Epithelial cell of proximal tubule (primary cell): ENCODE data around the gene MMP11. TPM values are rescaled to one million over a fixed set of nuclear protein-coding genes. Genes with fewer than 3 reads are reported as not detected.

Source experiments
- DNase-seq: peaks from one replicate; pipeline ENCODE4 v3.0.0-alpha.2; 2011; ENCODE audit warnings: low read depth
- H3K4me3 ChIP-seq: 2 replicates; pipeline ENCODE4 v1.5.1; 2011; ENCODE audit warnings: low read depth, mild to moderate bottlenecking, low read length
- total RNA-seq: library from RNA; depleted of rRNA; stranded (reverse); fragments of >200 nt; gene quantifications from 2 replicates; pipeline ENCODE4 v1.2.3, GENCODE V29; 2015
- TF ChIP-seq, protein P1 (sequence below): conservative IDR thresholded peaks from 2 replicates; pipeline ENCODE4 v1.5.1; 2012; ENCODE audit warnings: low read depth, mild to moderate bottlenecking, low read length

MMP11 gene
- total RNA-seq, 1 donor from 2014 or later = 22.3 TPM

DNA sequence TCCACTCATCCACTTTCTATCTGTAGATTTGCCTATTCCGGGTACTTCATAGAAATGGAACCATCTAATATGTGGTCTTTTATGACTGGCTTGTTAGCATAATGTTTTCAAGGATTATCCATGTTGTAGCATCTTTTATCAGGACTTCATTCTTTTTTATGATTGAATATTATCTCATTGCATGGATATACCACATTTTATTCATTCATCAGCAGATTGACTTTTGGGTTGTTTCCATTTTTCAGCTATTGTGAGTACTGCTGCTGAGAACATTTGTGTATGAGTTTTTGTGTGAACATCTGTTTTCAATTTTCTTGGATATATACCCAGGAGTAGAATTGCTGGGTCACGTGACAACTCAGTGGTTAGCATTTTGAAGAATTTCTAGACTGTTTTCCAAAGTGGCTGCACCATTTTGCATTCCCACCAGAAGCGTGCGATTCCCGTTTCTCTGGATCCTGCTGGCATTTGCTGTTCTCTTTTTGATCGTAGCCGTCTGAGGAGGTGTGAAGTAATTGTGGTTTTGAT lies 57.3 kb downstream of the MMP11 start:
- no peak for DNase-seq
- TF ChIP-seq, protein P1, sequence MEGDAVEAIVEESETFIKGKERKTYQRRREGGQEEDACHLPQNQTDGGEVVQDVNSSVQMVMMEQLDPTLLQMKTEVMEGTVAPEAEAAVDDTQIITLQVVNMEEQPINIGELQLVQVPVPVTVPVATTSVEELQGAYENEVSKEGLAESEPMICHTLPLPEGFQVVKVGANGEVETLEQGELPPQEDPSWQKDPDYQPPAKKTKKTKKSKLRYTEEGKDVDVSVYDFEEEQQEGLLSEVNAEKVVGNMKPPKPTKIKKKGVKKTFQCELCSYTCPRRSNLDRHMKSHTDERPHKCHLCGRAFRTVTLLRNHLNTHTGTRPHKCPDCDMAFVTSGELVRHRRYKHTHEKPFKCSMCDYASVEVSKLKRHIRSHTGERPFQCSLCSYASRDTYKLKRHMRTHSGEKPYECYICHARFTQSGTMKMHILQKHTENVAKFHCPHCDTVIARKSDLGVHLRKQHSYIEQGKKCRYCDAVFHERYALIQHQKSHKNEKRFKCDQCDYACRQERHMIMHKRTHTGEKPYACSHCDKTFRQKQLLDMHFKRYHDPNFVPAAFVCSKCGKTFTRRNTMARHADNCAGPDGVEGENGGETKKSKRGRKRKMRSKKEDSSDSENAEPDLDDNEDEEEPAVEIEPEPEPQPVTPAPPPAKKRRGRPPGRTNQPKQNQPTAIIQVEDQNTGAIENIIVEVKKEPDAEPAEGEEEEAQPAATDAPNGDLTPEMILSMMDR = no peak
- no peak overlapping the region for H3K4me3 ChIP-seq

DNA sequence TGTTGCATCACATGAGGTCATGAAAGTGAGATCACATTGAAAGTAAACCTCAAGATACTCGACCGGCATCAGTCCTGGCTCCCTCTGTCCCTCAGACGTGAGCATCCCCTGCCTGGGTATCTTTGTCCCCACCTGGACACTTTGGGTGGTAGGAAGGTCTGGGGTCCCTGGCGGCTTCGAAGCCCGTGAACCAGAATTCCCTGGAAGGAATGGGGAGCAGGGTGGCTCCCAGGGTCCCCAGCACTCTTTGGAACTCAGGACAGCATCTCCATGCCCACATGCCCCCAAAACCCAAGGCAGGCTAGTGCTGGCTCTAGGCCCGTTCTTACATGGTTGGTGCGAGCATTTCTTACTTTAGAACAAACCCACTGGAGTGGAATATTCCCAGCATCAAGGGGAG lies 58.6 kb downstream of the MMP11 start:
- no peak for DNase-seq
- no peak overlapping the region for H3K4me3 ChIP-seq
- TF ChIP-seq, protein P1 = no peak

DNA sequence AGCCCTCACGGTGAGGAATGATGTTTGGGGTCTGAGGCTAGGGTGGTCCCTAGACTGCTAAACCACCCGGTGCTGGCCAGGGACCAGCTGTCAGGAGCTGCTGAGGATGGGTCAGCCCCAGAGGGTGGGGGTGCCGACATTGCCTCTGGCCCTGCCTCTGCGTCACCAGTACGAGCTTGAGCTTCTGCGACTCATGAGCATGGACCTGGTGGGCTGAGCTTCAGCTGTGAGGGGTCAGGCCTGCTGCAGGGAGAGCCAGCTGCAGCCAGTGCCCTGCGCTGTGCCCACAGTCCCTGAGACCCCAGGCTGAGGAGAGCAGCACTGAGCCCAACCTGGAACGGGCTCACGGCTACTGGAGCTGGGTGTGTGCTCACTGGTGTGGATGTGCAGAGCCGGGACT lies 59.1 kb downstream of the MMP11 start:
- H3K4me3 ChIP-seq = no peak overlapping the region
- DNase-seq = no peak
- TF ChIP-seq, protein P1 = no peak

DNA sequence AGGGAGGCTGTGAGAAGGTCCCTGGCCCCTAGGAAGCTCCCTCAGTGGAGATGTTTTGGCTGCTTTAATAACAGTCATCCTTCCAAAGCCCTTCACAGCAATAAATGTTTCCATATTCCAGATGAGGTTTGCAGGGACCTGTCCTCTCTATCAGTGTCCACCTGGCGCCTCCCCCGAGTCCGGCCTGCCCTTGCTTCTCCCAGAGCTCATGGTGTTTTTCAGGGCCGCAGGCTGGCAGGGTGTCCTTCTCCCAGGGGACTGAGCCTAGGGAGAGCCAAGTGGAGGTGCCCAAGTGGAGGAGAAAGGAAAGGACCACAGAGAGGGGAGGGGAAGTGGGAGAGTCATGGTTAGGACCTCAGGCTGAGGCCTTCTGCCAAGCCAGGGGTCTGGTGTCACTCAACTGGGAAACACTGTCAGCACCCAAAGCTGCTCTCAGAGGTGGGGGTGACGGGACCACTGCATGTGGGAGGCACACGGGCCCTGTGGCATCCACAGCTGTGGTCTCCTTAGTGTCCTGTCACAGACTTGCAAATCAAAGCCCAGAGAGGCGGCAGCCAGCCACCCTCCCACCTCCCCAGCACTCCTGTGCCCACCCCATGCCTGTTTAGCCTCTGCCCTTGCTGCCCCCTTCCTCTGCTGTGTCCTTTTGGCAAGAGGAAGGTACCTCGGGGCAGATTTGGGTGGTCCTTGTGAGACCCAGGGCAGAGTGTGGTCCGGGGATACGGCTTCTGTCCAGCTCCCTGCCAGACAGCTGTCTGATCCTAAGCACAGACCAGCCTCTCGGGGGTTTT lies 59.8 kb downstream of the MMP11 start:
- TF ChIP-seq, protein P1 = no peak
- no peak overlapping the region for H3K4me3 ChIP-seq
- DNase-seq = no peak

DNA sequence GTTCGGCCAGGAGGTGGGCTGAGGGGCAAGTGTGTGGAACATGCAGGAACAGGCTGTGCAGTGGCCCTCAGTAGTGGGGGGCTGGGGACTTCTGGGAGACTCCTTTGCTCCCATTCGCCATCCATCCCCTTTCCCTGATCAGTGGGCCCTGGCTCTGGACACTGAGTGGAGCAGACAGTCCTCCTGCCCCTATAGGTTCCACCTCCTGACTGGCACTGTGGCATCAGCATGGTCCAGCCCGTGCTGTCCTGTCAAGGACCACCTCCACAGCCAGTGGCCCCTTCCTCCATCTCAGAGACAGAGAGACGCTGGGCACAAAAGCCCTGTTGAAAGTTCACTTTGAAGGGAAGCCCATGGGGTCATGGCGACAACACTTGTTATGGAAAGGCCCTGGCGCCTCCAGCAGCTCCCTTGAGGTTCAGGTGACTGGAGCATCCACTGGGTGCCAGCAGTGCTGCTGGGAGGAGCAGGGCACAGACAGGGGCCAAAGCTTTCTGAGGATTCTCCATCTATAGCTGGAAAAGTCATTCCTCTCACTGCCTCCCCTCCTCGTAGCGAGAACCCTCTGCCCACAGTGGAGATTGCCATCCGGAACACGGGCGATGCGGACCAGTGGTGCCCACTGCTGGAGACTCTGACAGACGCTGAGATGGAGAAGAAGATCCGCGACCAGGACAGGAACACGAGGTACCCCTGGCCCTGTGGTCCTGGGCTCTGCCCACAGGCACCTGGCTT lies 60.5 kb downstream of the MMP11 start:
- no peak overlapping the region for H3K4me3 ChIP-seq
- TF ChIP-seq, protein P1 = no peak
- no peak for DNase-seq

Other genes with a start within 250 kb of the MMP11 start
- not detected in 2 replicates for gene IGLL1, start 192.6 kb upstream of the MMP11 start, total RNA-seq
- not detected in 2 replicates for gene DRICH1, start 140.5 kb upstream of the MMP11 start, total RNA-seq
- not detected in 2 replicates for gene RGL4, start 81.8 kb upstream of the MMP11 start, total RNA-seq
- 2.2 and 2.5 TPM in 2 replicates for gene ZNF70, start 21.7 kb upstream of the MMP11 start, total RNA-seq
- gene VPREB3, start 18.4 kb upstream of the MMP11 start, total RNA-seq = not detected in 2 replicates
- gene C22orf15, start 9.9 kb upstream of the MMP11 start, total RNA-seq = 0.36 and 2.1 TPM in 2 replicates
- gene CHCHD10, start 4.9 kb upstream of the MMP11 start, total RNA-seq = 5.7 and 37.1 TPM in 2 replicates
- gene SMARCB1, start 14.1 kb downstream of the MMP11 start, total RNA-seq = 150 and 173 TPM in 2 replicates
- gene DERL3, start 66.2 kb downstream of the MMP11 start, total RNA-seq = 0.12 and 2.3 TPM in 2 replicates
- 13.1 and 14.3 TPM in 2 replicates for gene SLC2A11, start 85.0 kb downstream of the MMP11 start, total RNA-seq
- gene MIF, start 121.5 kb downstream of the MMP11 start, total RNA-seq = 901 and 1,073 TPM in 2 replicates
- 2.1 and 8.6 TPM in 2 replicates for gene GSTT2B, start 188.3 kb downstream of the MMP11 start, total RNA-seq
- 2.1 TPM in 1 of 2 replicates, not detected in the other for gene DDTL, start 194.0 kb downstream of the MMP11 start, total RNA-seq
- gene DDT, start 201.6 kb downstream of the MMP11 start, total RNA-seq = 138 and 163 TPM in 2 replicates
- gene GSTT2, start 207.3 kb downstream of the MMP11 start, total RNA-seq = 1.6 TPM in 1 of 2 replicates, not detected in the other
- gene GSTT4, start 232.6 kb downstream of the MMP11 start, total RNA-seq = not detected in 2 replicates
- gene CABIN1, start 238.5 kb downstream of the MMP11 start, total RNA-seq = 21.8 and 34.0 TPM in 2 replicates